Cardiac muscle cell (in vitro differentiated cells and primary cell): ENCODE results near the gene SLC10A1. TPM values are rescaled to one million over a fixed set of nuclear protein-coding genes. Genes with fewer than 3 reads are reported as not detected.

Source experiments
- DNase-seq, 2 donors: peaks; one replicate each; pipeline versions ENCODE4 v3.0.0 to v3.0.0-alpha.2; 2010 to 2017; ENCODE audit warnings: low read depth in 1 of 2, low spot score in 1 of 2
- H3K27ac ChIP-seq: fragments of 200-600 bp; sonication (generic); 2 replicates; pipeline ENCODE4 v1.5.1; 2016
- H3K27me3 ChIP-seq: fragments of 200-600 bp; sonication (generic); 2 replicates; pipeline ENCODE4 v1.6.0; 2016; ENCODE audit warnings: control low read depth
- H3K36me3 ChIP-seq: fragments of 200-600 bp; sonication (generic); 2 replicates; pipeline ENCODE4 v1.5.1; 2016; ENCODE audit warnings: control low read depth
- H3K4me1 ChIP-seq: fragments of 200-600 bp; sonication (generic); 2 replicates; pipeline ENCODE4 v1.8.1; 2017; ENCODE audit warnings: low read depth, mild to moderate bottlenecking, mixed run types
- H3K4me3 ChIP-seq: fragments of 200-600 bp; sonication (generic); 2 replicates; pipeline ENCODE4 v1.5.1; 2016; ENCODE audit warnings: mild to moderate bottlenecking
- H3K9me3 ChIP-seq: fragments of 200-600 bp; sonication (generic); 2 replicates; pipeline ENCODE4 v1.5.1; 2017; ENCODE audit warnings: low read depth, mild to moderate bottlenecking, control low read depth
- CTCF ChIP-seq: IDR thresholded peaks from 2 replicates; pipeline ENCODE4 v1.5.1; 2012; ENCODE audit warnings: low read depth, mild to moderate bottlenecking, low read length
- polyA plus RNA-seq: library from polyadenylated mRNA; unstranded; fragments of >200 nt; fragmentation: Nextera tagmentation; extraction: Ambion mirVana; gene quantifications from 2 replicates; pipeline ENCODE4 v1.2.1, GENCODE V29; 2016
- total RNA-seq: library from RNA; depleted of rRNA; stranded (reverse); fragments of >200 nt; gene quantifications from 2 replicates; pipeline ENCODE4 v1.2.3, GENCODE V29; 2016

The SLC10A1 gene
- total RNA-seq (not detected in 2 replicates), polyA plus RNA-seq (not detected in 2 replicates)

DNA sequence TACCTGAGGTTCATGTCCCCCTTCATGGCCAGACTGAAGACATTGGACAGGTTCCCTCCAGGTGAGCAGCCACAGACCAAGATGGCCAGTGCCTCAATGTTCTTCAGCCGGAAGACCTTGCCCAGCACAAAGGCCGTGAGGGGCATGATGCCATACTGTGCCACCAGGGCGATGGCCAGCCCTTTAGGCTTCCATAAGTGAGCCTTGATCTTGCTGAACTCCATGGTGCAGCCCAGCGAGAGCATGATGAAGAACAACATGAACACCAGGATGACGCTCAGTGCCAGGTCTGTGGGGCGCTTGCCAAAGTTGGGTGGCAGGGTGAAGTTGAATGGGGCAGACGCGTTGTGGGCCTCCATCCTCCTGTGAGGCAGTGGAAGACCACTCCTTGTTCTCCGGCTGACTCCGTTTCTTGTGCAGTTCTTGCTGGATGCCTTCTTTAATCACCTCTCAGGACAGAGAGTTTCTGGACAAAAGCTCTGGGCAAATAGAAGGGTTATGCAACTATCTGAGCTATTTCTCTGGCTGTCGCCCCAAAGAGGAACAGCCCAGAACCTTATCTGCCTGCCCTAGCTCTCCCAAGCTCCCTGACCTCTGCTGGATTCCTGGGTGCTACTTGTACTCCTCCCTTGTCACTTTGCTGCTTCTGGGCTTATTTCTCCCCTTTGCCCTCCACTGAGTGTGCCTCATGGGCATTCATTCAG, at the start of gene SLC10A1:
SLC10A1 (minus strand) TSS at position 445 of the 704 bp plus-strand sequence; CDS start at position 359, 86 bp downstream.
- Histone ChIP-seq H3K27me3 (no peaks in the 10 kb centered on the region), H3K36me3 (no peaks in the 10 kb centered on the region), H3K27ac (no peak within 1 kb of the TSS), H3K4me1 (no peaks in the 10 kb centered on the region), H3K9me3 (no peaks in the 10 kb centered on the region), H3K4me3 (no peak within 1 kb of the TSS)
- no peak for TF ChIP-seq CTCF
- DNase-seq: peak in 1 of 2 donors; percentile 50

DNA sequence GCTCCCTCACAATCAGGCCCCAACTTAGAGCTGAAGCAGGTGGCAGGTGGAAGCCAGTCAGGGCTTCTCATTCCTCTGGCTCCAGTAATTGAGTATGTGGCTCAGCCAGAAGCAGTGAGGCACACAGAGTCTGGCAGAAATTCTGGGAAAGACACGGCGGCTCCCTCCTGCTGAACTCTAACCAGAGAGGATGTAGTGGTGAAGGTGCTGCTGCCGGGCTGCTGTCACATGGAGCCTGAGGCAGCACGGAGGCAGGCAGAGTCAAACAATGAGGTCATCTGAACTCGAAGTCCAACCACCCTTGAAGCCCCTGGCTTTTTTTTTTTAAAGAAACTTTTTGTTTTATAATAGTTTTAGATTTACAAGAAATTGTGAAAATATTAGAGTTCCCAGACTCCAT, 48.7 kb upstream of the SLC10A1 start:
- H3K9me3 ChIP-seq: no peaks in the 10 kb centered on the region
- H3K4me3 ChIP-seq: no peak overlapping the region
- DNase-seq: no peak
- no peak overlapping the region for H3K27ac ChIP-seq
- no peaks in the 10 kb centered on the region for H3K4me1 ChIP-seq
- no peak for TF ChIP-seq CTCF
- no peaks in the 10 kb centered on the region for H3K27me3 ChIP-seq
- H3K36me3 ChIP-seq: no peaks in the 10 kb centered on the region

- Histone ChIP-seq H3K27ac (no peak overlapping the region), H3K36me3 (no peaks in the 10 kb centered on the region), H3K27me3 (no peaks in the 10 kb centered on the region), H3K4me1 (no peaks in the 10 kb centered on the region), H3K9me3 (no peaks in the 10 kb centered on the region), H3K4me3 (no peak overlapping the region)
- DNase-seq: no peak
- TF ChIP-seq CTCF: no peak
Measured at GRCh38 chr14:69845050-69845581, 48.1 kb upstream of the SLC10A1 start.

DNA sequence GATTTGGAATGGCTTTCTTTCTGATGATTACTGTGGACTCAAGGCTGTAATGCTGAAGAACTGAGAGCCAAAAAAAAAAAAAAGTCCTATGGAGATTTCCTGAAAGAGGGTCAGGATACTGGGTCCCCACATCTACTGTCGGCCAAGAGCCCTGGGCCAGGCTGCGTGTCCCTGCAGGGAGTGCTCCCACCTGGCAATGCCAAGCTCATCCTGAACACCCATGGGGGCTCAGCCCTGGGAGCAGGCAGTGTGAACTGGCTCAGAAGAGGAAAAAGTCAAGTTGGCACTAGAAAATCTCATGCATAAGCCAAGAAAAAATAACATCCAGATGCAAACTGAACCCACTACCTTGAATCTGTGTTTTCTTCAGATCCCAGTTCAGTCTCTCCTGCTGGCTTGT, 47.1 kb upstream of the SLC10A1 start:
- no peaks in the 10 kb centered on the region for H3K36me3 ChIP-seq
- TF ChIP-seq CTCF: no peak
- H3K4me3 ChIP-seq: no peak overlapping the region
- no peaks in the 10 kb centered on the region for H3K9me3 ChIP-seq
- DNase-seq: no peak
- H3K27me3 ChIP-seq: no peaks in the 10 kb centered on the region
- no peaks in the 10 kb centered on the region for H3K4me1 ChIP-seq
- no peak overlapping the region for H3K27ac ChIP-seq

DNA sequence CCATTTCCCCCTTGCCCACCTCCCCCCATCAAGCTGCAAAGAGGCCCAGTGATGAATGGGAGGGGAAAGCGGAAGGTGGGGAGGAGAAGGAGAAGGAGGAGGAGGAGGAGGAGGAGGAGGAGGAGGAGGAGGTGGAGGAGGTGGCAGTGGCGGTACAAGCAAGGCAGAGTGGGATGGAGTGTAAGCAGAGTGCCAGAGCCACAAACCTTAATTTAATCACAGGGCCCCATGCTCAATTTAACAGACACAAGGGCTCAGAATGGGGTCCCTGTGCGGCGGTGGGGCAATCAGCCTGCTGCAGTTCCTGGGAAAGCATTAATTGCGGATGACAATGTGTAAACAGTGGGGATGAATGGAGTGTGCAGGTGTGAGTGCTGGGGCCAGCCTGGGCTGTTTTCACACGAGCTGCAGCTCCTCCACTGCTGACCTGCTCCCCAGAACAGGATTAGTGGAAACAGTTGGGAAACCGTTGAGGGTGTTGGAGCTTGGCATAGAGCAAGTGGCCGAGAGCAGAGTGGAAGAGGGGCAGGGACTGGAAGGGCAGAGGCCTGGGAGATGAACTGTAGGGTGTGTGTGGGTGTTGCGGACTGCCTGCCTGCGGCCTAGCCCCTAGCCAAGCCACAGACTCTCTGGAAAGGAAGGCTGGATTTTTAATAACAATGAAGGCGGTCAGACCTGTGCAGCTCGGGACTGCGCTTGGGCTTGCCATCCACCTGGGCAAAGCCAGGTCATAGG, 45.8 kb upstream of the SLC10A1 start:
- Histone ChIP-seq H3K36me3 (no peaks in the 10 kb centered on the region), H3K27me3 (no peaks in the 10 kb centered on the region), H3K4me3 (no peak overlapping the region), H3K9me3 (no peaks in the 10 kb centered on the region), H3K27ac (no peak overlapping the region), H3K4me1 (no peaks in the 10 kb centered on the region)
- DNase-seq: no peak
- no peak for TF ChIP-seq CTCF
